Tibial nerve (tissue), 4 donors: Measurements from ENCODE around the gene CNTF. TPM values are rescaled to one million over a fixed set of nuclear protein-coding genes. Genes with fewer than 3 reads are reported as not detected.
A peak's percentile ranks its signal among the peaks of the same experiment; 100 is the strongest.

Experiments used
- DNase-seq, 2 donors: peaks; one replicate each; pipeline ENCODE4 v3.0.0-alpha.2; 2019; ENCODE audit warnings: low spot score in 2 of 2
- H3K27ac ChIP-seq, 4 donors: fragments of 200-600 bp; sonication (generic) in 3 of 4; one replicate each; pipeline ENCODE4 v1.5.1; 2017 to 2019; ENCODE audit warnings: mild to moderate bottlenecking in 1 of 4
- H3K27me3 ChIP-seq, 2 donors: fragments of 200-600 bp; sonication (generic) in 1 of 2; one replicate each; pipeline versions ENCODE4 v1.5.1 to v1.6.0; 2017 to 2019
- H3K36me3 ChIP-seq, 3 donors: fragments of 200-600 bp; sonication (generic); one replicate each; pipeline ENCODE4 v1.5.1; 2018 to 2019
- H3K4me1 ChIP-seq, 4 donors: fragments of 200-600 bp; sonication (generic) in 3 of 4; one replicate each; pipeline ENCODE4 v1.5.1; 2017 to 2019
- H3K4me3 ChIP-seq, 4 donors: fragments of 200-600 bp; sonication (generic) in 3 of 4; one replicate each; pipeline ENCODE4 v1.5.1; 2017 to 2019; ENCODE audit warnings: mild to moderate bottlenecking in 1 of 4, moderate library complexity in 1 of 4
- H3K9me3 ChIP-seq, 4 donors: fragments of 200-600 bp; sonication (generic) in 3 of 4; one replicate each; pipeline ENCODE4 v1.5.1; 2017 to 2019
- EP300 ChIP-seq, 2 donors: sonication (generic); formaldehyde crosslinking; IDR thresholded peaks; one replicate each; pipeline ENCODE4 v1.6.1; 2017; ENCODE audit warnings: antibody characterized with exemption in 2 of 2, mild to moderate bottlenecking in 1 of 2
- POLR2A ChIP-seq, 2 donors: fragments of 450-650 bp; IDR thresholded peaks; one replicate each; pipeline ENCODE4 v1.6.1; 2017; ENCODE audit warnings: antibody characterized with exemption in 2 of 2, mild to moderate bottlenecking in 2 of 2, moderate library complexity in 2 of 2
- WGBS, 2 donors: methylation state at CpG; one replicate each; pipeline ENCODE4 v1.1.5; 2018; 5-methylcytosine and 5-hydroxymethylcytosine counted together
- total RNA-seq, 4 donors: library from RNA; depleted of rRNA; stranded (reverse); fragments of >200 nt; gene quantifications; one replicate each; pipeline ENCODE4 v1.1.0, GENCODE V29; 2016
- TF ChIP-seq, protein P1 (sequence below), 5 experiments: fragments of 200-600 bp in 3 of 5; fragments of 450-650 bp in 2 of 5; sonication (generic) in 3 of 5; IDR thresholded peaks; one replicate each; pipeline ENCODE4 v1.5.1; 2016 to 2019; ENCODE audit warnings: antibody characterized with exemption in 5 of 5, mild to moderate bottlenecking in 3 of 5, moderate library complexity in 2 of 5

The CNTF gene
- total RNA-seq, 4 donors from 2014 or later: 53.7 to 342 (median 305) TPM

DNA sequence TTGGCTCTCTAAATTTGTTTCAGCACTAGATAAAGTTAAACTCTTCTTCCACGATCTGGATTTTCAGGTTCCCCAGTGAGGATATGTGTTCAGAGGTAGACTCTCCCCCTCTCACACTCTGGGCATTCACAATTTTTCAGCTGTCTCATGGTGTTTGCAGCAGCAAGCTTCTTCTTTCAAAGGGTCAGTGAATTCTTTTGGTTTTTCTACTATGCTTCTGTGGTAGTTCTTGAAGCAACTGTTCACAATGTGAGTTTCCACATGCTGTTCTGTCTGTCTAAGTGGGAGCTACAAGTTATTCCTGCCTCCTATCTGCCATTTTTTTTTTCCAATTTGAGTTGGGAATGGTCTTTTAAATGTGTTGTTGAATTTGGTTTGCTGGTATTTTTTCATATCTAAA is 25.4 kb downstream of the CNTF start:
- Histone ChIP-seq H3K27ac (no peak overlapping the region), H3K27me3 (no peaks in the 10 kb centered on the region), H3K4me3 (no peak overlapping the region), H3K36me3 (no peaks in the 10 kb centered on the region), H3K9me3 (peaks cover 0 to 18% (median 0%) of the 10 kb centered on the region in 4 donors), H3K4me1 (no peaks in the 10 kb centered on the region)
- 67 to 70% methylated on average over 1 of the region's 1 CpG for WGBS, 2 donors
- no peak for TF ChIP-seq EP300 (IDR thresholded peaks at IDR 0.05)
- TF ChIP-seq, protein P1, sequence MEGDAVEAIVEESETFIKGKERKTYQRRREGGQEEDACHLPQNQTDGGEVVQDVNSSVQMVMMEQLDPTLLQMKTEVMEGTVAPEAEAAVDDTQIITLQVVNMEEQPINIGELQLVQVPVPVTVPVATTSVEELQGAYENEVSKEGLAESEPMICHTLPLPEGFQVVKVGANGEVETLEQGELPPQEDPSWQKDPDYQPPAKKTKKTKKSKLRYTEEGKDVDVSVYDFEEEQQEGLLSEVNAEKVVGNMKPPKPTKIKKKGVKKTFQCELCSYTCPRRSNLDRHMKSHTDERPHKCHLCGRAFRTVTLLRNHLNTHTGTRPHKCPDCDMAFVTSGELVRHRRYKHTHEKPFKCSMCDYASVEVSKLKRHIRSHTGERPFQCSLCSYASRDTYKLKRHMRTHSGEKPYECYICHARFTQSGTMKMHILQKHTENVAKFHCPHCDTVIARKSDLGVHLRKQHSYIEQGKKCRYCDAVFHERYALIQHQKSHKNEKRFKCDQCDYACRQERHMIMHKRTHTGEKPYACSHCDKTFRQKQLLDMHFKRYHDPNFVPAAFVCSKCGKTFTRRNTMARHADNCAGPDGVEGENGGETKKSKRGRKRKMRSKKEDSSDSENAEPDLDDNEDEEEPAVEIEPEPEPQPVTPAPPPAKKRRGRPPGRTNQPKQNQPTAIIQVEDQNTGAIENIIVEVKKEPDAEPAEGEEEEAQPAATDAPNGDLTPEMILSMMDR (IDR thresholded peaks at IDR 0.05): no peak
- no peak for TF ChIP-seq POLR2A (IDR thresholded peaks at IDR 0.05)
- no peak for DNase-seq

DNA sequence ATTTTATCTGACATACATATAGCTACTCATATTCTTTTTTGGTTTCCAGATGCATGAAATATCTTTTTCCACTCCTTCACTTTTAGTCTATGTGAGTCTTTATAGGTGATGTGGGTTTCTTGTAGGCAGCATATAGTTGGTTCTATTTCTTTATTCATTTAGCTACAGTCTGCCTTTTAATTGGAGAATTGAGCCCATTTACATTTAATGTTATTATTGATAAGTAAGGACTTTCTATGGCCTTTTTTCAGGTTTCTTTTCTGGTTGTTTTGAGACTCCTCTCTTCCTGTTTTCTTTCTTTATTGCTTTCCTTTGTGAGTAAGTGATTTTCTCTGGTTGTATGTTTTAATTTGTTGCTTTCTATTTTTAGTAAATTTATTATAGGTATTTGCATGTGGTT is 27.2 kb downstream of the CNTF start:
- no peaks in the 10 kb centered on the region for H3K27me3 ChIP-seq
- no peak overlapping the region for H3K27ac ChIP-seq
- TF ChIP-seq, protein P1 (IDR thresholded peaks at IDR 0.05): no peak
- TF ChIP-seq EP300 (IDR thresholded peaks at IDR 0.05): no peak
- no peak for TF ChIP-seq POLR2A (IDR thresholded peaks at IDR 0.05)
- H3K4me3 ChIP-seq: no peak overlapping the region
- peaks cover 0 to 18% (median 0%) of the 10 kb centered on the region in 4 donors for H3K9me3 ChIP-seq
- no peak for DNase-seq
- H3K36me3 ChIP-seq: no peaks in the 10 kb centered on the region
- H3K4me1 ChIP-seq: peaks cover 0 to 3% (median 0%) of the 10 kb centered on the region in 4 donors

DNA sequence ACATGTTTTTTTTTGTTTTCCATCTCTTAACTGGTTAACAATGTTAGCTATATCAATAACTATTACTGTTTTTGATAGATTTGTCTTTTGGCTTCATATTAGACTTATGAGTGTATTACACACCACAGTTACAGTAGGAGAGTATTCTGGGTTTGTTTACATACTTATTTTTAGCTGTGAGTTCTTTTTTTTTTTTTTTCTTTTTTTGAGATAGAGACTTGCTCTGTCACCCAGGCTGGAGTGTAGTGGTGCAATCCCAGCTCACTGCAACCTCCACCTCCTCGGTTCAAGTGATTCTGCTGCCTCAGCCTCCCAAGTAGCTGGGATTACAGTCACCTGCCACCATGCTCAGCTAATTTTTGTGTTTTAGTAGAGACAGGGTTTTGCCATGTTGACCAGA is 28.0 kb downstream of the CNTF start:
- no peaks in the 10 kb centered on the region for H3K27me3 ChIP-seq
- no peak for DNase-seq
- H3K4me1 ChIP-seq: peaks cover 0 to 3% (median 0%) of the 10 kb centered on the region in 4 donors
- H3K9me3 ChIP-seq: peaks cover 0 to 16% (median 0%) of the 10 kb centered on the region in 4 donors
- TF ChIP-seq, protein P1 (IDR thresholded peaks at IDR 0.05): no peak
- TF ChIP-seq POLR2A (IDR thresholded peaks at IDR 0.05): no peak
- TF ChIP-seq EP300 (IDR thresholded peaks at IDR 0.05): no peak
- H3K4me3 ChIP-seq: no peak overlapping the region
- WGBS, 2 donors: 65 to 80% methylated on average over 1 of the region's 1 CpG
- H3K36me3 ChIP-seq: no peaks in the 10 kb centered on the region
- no peak overlapping the region for H3K27ac ChIP-seq

DNA sequence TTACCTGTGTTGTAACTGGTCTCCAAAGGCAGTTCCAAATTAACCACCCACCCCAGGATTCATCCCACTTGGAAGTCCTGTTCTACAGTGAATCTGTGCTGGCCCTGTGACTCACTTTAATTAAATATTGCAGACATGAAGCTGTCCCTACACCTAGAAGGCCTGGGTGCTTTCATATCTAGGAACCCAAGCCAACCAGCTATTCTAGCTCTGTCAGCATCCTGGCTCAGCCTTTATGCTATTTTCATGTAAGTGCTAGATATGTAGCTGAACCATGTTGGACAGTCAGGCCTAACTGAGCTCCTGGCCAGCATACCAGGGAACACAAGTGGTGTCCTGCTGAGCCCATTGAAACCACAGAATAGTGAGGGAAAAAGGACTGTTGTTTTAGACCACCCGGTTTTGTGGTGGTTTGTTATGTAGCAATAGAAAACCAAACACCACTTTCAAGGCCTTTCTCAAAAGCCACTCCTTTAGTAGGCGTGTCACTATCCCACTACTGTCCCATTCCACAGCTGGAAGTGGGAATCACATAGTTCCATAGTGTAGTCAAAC is 30.3 kb downstream of the CNTF start:
- Histone ChIP-seq H3K9me3 (peaks cover 0 to 6% (median 0%) of the 10 kb centered on the region in 4 donors), H3K4me3 (no peak overlapping the region), H3K27ac (no peak overlapping the region), H3K36me3 (no peaks in the 10 kb centered on the region), H3K27me3 (no peaks in the 10 kb centered on the region), H3K4me1 (peaks cover 0 to 3% (median 0%) of the 10 kb centered on the region in 4 donors)
- WGBS, 2 donors: 71 to 78% methylated on average over 2 of the region's 2 CpGs
- no peak for TF ChIP-seq POLR2A (IDR thresholded peaks at IDR 0.05)
- TF ChIP-seq EP300 (IDR thresholded peaks at IDR 0.05): no peak
- TF ChIP-seq, protein P1 (IDR thresholded peaks at IDR 0.05): no peak
- no peak for DNase-seq

DNA sequence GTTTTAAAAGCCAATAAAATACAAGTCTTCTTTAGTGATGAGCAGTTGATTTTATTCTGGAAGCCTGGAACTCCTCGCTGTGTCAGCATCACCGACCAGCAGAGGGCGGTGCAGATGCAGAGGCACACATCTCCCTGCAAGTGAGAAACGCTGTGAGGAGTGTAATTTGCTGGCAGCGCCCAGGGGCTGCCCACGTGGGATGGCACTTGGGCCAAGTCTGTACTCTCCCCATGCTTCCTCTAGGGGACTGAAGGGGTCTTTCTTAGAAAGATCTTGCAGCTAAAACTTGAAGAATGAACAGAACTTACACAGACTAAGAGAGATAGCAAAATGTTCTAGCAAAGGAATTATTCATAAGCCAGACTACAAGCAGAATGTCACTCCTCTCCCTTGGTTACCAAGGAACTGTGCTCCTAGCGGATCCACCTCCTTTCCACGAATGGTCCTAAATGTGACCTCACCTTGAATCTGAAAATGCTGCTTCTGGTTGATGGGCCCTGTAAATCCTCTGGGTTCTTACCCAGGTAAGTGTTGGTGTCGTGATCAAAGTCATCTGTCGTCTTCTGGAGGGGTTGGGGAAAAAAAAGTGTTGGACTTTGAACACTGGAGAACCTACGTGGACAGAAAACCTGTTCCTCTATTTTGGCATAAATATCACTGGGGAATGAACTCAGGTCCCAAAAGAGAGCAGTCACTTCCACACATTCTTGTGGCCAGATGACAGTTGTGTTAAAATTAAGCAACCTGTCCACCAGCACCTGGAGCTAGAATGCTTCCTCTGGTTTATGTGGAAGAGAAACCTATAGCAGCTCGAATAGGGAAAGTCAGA is 31.8 kb downstream of the CNTF start:
- Histone ChIP-seq H3K9me3 (peaks cover 0 to 6% (median 0%) of the 10 kb centered on the region in 4 donors), H3K4me1 (peaks cover 0 to 3% (median 0%) of the 10 kb centered on the region in 4 donors)

More for the DNA sequence above, 31.8 kb downstream of the CNTF start:
- Histone ChIP-seq H3K4me3 (no peak overlapping the region), H3K36me3 (no peaks in the 10 kb centered on the region), H3K27me3 (no peaks in the 10 kb centered on the region), H3K27ac (no peak overlapping the region)
- 28 to 30% methylated on average over 12 of the region's 12 CpGs for WGBS, 2 donors
- TF ChIP-seq EP300 (IDR thresholded peaks at IDR 0.05) (no peak), POLR2A (IDR thresholded peaks at IDR 0.05) (no peak)
- TF ChIP-seq, protein P1 (IDR thresholded peaks at IDR 0.05): peak; percentile 73 to 91 (median 83)
- DNase-seq: peak; percentile 64 to 84
